ENCODE data around the gene TRAPPC3.
"Not testable (repeated sequence)": the region's sequence is repeated elsewhere in the genome, so short reads cannot be mapped to it uniquely, and the experiment has no call there.

TRAPPC3 gene

DNA sequence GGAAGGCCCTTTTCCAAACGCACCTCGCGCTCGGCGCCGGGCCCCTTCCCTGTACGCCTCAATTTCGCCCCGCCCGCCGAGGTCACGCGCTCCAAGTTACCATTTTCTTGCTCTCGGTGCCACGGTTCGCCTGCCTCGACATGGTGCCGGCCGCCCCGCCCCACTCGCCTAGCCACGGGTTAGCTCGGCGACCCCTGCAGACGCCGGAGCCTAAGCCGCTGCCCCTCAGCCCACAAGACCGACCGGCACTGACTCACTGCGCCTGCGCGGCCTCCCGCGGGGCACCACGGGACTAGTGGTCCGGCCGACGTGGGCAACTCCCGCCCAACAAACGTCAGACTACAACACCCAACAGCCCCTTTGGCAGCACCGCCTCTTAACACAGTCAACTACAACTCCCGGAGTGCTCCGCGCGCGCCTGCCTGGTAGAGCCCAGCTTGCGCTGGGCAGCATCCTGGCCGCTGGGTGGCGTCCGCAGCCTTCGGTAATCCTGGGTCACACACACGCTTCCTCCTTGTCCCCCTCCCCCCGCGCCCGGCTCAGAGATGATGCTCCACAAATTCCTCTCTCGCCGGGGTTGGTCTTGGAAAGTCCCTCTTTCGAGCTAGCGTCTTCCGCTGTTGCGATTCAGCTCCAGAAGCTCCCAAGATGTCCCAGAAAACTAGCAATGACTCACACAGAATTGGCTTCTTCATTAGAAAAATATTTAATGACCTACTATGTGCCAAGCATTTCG lies at the start of gene TRAPPC3:
Gene TRAPPC3, minus strand, starts transcription at position 250 of the 736 bp plus-strand sequence. Its CDS starts 108 bp downstream, at position 142.
- peak; percentile 99 for DNase-seq (ENCODE audit: low spot score)

DNA sequence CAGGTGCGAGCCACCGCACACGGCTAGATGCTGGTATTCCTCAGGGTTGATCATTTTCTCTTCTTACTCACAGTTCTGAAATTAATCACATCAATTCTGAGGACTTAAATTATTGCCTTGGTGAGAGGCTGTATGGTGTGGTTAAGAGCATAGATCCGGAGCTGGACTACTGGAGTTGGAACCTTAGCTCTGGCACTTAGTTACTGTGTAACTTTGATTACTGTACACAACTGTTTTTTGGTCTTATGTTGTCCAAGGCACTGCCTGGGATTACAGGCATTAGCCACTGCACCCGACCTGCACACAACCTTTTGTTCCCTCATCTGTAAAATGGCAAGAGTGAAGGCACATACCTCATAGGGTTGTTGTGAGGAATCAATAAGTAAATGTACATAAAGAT lies 49.4 kb upstream of the TRAPPC3 start:
- DNase-seq (ENCODE audit: low spot score) = no peak

DNA sequence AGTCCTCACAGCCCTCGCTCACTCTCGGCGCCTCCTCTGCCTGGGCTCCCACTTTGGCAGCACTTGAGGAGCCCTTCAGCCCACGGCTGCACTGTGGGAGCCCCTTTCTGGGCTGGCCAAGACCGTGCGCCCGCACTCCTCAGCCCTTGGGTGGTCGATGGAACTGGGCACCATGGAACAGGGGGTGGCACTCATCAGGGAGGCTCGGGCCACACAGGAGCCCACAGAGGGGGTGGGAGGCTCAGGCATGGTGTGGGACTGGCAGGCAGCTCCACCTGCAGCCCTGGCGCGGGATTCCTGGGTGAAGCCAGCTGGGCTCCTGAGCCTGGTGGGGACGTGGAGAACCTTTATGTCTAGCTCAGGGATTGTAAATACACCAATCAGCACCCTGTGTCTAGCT lies 47.5 kb upstream of the TRAPPC3 start:
- DNase-seq (ENCODE audit: low spot score) = not testable (repeated sequence)

DNA sequence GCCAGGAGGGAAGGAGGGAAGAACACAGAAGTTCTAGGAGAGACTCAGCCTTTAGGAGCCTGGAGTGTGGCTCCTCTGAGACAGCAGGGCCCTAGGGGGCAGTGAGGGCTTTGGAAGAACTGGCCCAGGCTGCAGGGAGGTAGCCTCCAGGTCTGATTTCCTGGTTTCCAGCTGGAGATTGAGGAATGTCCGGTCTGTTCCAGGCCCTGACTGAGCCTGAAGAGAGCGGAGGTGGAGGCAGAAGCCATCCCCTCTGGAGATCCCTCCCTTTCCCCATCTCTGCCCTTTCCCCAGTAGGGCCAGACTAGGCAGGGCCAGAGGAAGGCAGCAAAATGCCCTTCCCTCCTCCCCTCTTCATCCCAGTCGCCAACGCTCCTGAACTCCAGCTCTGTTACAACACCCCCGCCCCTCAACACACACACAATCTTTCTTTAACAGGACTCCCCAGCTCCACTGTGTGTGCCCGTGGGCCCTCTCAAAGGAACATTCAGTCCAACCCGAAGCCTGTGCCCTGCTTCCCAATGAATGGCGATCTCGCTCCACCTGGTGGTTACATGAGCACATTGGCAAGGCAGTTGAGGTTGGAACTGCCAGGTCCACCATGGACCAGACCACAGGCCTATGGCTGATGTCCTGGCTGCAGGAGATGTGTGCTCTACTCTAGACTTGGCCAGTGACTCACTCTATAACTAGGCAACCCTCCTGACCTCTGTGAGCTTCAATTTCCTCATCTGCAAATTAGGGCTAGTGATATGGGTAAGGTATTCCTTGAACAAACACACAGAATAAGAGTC lies 38.7 kb upstream of the TRAPPC3 start:
- DNase-seq (ENCODE audit: low spot score) = peak; percentile 88

DNA sequence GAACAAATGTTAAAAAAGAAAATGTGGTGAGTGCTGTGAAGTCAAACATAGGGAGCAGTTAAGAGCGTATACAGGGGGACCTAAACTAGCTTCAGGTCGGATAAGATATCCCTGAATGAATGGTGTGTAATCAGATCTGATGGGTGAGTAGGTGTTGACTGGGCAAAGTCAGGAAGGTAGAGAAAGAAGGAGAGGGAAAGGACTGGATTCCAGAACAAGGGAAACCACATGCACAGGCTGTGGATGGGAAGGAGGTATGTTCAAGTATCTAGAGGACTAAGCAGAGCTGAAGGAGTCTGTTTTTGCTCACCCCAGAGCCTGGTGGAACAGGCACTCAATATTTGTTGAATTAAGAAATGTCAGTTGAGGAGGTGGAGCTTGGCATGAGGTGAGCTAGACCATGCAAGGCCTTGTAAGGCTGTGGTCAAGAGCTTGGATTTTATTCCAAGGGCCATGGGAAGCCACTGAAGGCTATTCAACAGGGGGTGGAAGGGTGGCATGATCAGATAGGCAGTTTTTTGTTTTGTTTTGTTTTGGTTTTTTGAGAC lies 34.1 kb upstream of the TRAPPC3 start:
- DNase-seq (ENCODE audit: low spot score) = no peak

GRCh38 chr1:36182734-36183133 lies 33.4 kb upstream of the TRAPPC3 start:
- no peak for DNase-seq (ENCODE audit: low spot score)

DNA sequence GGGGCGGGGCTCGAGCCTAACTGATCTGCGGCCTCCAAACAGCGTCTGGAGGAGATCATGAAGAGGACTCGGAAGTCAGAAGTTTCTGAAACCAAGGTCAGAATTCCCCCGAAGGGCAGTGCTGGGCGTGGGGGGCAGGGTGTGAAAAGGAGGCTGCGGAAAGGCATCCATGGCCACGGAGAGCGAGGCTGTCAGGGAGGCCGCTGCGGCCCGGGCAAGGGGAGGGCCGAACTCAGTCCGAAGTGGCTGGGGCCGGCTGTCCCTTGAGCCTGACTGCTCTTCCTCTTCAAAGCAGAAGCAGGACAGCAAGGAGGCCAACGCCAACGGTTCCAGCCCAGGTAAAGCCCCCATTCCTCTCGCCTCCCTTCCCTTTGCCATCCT lies 29.9 kb upstream of the TRAPPC3 start:
- DNase-seq (ENCODE audit: low spot score) = no peak

DNA sequence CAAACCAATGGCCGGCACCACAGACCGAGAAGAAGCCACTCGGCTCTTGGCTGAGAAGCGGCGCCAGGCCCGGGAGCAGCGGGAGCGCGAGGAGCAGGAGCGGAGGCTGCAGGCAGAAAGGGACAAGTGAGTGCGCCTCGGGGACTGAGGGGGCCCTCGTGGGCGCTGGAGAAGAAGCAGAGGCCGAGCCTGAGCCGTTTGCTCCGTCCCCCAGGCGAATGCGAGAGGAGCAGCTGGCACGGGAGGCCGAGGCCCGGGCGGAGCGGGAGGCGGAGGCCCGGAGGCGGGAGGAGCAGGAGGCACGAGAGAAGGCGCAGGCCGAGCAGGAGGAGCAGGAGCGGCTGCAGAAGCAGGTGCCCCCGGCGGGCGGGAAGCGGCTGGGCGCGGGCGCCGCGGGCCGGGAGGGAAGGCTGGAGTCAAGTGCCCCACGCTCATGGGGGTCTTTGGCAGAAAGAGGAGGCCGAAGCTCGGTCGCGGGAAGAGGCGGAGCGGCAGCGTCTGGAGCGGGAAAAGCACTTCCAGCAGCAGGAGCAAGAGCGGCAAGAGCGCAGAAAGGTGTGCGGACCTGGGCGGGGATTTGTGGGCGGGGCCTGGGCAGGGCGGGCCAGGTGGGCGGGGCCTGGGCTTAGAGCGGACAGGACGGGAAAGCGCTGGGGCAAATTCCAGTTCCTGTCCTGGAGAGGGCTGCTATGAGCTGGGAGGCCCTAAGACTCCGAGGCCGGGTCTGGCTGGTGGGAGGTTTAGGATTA lies 29.4 kb upstream of the TRAPPC3 start:
- DNase-seq (ENCODE audit: low spot score) = no peak

- no peak for DNase-seq (ENCODE audit: low spot score)
These were observed 28.5 kb upstream of the TRAPPC3 start for GRCh38 chr1:36177589-36178431.

- DNase-seq (ENCODE audit: low spot score) = no peak
These were observed 27.0 kb upstream of the TRAPPC3 start for GRCh38 chr1:36176106-36176949.

GRCh38 chr1:36175137-36176095 lies 26.1 kb upstream of the TRAPPC3 start:
- peak; percentile 26 for DNase-seq (ENCODE audit: low spot score)

- no peak for DNase-seq (ENCODE audit: low spot score)
These were observed 25.4 kb upstream of the TRAPPC3 start for GRCh38 chr1:36174713-36175112.

DNA sequence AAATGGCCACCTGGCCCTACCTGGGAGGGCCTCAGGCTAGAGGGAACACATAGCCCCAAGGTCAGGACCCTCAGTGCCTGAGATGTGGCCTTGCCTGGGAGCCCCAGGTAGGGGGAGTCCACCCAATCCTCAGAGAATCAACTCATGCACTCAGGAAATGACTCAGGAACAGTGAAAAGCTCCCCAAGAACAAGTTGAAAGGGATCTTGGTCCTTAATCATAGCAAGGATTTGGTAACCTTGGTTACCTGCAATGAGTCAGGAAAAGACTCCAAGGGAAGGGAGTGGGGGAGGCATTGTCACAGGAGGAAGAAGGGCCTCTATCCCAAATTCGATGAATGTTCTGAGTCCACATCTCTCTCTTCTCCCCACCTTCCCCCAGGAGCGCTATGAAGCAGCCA lies 23.7 kb upstream of the TRAPPC3 start:
- DNase-seq (ENCODE audit: low spot score) = no peak

DNA sequence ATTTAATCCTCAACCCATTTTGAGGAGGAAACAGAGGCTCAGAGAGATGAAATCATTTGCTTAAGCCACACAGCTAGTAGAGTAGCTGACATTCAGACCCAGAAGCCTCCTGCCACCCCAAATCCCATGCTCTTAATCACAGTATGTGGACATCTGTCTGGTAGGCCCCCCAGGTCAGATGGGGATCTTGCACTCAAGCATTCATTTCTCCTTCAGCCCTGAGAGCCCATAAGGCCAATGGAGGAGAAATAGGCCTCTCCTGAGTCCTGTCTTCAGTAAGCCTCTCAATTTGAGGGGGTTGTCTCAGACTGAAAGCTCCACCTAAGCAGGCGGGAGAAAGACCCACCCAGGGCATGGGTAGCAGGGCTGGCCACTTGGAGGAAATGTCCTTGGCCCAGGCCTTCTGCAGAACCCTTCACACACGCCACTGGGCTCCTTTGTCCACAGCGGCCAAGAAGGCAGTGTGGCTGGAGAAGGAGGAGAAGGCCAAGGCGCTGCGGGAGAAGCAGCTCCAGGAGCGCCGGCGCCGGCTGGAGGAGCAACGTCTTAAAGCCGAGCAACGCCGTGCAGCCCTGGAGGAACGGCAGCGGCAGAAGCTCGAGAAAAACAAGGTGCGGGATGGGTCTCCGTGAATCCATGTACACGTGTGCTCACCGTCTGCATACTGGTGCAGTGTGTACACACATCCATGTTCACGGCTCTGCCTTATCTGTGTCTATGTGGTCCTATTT lies 22.9 kb upstream of the TRAPPC3 start:
- DNase-seq (ENCODE audit: low spot score) = no peak

- DNase-seq (ENCODE audit: low spot score) = no peak
These were observed 21.5 kb upstream of the TRAPPC3 start for GRCh38 chr1:36170643-36171412.

DNA sequence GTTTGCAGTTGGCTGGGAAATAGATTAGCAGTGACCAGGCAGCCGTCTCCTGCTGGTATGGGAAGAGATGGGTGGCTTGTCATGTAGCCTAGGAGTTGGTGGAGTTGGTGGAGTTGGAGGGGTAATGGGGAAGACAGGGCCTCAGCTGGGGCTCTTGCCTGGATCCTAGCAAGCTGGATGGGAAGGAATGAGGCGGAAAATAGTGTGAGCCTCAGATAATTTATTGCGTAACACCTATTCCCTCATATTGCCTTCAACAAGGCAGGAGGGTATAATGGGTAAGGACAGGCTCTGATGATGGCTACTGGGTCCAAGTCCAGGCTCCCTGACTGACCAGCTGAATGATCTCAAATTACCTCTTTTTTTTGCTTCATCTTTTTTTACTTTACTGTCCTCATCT lies 19.2 kb upstream of the TRAPPC3 start:
- no peak for DNase-seq (ENCODE audit: low spot score)

DNA sequence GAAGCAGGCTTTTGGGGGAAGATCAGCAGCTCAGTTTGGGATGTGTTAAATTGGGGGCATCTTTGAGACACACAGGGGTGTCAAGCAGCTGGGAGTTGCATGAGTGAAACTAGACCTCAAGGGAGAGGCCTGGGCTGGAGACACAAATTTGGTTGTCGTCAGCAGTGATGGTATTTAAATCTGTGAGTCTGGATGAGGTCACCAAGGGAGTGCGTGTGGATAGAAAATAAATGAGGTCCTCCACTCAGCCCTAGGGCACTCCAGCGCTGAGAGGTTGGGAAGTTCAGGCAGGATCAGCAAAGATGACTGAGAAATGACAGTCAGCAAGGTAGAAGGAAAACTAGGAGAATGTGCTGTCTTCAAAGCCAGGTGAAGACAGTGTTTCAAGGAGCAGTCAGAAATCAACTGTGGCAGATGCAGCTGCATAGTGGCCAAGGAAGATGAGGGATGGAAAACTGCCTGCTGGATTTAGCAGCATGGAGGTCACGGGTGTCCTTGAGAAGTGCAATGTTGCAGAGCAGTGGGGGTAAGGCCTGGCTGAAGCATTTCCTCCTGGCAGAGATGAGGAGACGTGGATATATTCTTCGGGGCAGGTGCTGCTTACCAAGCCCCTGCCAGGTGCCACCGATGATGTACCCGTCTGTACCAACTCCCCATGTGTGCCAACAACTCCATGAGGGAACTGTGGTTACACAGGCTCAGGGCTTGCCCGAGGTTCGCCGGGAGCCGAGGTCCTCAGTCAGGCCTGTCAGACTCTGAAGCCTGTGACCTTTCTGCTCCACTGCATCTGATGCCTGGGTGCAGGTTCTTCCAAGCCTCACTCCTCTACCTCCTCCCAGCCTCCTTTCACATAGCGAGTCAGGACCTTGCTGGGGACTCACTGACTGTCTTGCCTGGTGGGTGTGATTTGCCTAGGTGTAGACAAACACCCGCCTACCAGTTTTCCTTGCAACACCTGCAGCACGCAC lies 17.9 kb upstream of the TRAPPC3 start:
- no peak for DNase-seq (ENCODE audit: low spot score)

Data from CD4-positive, alpha-beta T cell treated with Interleukin-2 at 100 ng/mL for 4 hours (primary cell).